Measurements from ENCODE around the gene ALG2. TPM values are rescaled to one million over a fixed set of nuclear protein-coding genes. Genes with fewer than 3 reads are reported as not detected.

Gene ALG2
- total and polyA plus RNA-seq, 2 of the 13 experiments (the other 11 are each of a cell fraction or from before 2014, with no cell fraction given), result 46.2 to 49.0 TPM

DNA sequence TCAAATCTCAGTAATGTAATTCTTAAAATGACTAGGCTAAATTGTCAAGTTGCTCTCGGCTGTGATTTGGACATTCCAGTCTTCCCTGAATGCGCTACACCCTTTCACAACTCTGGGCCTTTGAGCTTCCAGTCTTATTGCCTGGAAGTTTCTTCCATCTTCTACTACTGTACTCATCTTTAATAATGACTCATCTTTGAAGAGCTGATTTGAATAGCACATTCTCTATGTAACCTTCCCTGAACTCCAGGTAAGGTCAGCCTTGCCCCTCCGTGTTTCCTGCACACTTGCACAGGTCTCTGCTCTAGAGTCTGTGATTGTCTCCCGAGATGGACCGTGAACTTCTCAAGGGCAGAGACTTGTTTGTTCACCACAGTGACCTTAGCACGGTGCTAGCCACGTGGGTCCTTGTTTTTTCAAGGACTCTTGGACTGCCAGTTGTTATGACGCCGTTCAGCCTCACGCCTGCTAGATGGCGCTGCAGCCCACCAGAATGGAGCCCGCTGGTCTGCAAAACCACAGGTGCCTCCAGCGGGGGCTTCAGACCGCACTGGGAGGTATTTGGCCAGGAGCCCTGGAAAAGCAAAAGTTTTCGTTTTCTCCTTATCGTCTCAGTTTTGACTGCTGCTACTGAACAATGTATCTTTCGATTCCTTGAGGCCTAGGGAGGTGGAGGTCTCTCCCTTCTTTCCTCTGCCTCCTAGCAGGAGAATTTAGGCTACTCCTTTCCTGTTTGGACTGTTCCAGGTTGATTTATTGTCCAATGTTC, 44.7 kb upstream of the ALG2 start (continued):
- TF ChIP-seq, protein P1, sequence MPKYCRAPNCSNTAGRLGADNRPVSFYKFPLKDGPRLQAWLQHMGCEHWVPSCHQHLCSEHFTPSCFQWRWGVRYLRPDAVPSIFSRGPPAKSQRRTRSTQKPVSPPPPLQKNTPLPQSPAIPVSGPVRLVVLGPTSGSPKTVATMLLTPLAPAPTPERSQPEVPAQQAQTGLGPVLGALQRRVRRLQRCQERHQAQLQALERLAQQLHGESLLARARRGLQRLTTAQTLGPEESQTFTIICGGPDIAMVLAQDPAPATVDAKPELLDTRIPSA (CRISPR knock-in tag; IDR thresholded peaks at IDR 0.05; ENCODE audit: borderline replicate concordance), result no peak
- peak; percentile 56 for TF ChIP-seq NR2F6 (IDR thresholded peaks at IDR 0.05)
- peak; percentile 85 for TF ChIP-seq NR2F6 (CRISPR knock-in tag; IDR thresholded peaks at IDR 0.05)
- TF ChIP-seq, protein P2, sequence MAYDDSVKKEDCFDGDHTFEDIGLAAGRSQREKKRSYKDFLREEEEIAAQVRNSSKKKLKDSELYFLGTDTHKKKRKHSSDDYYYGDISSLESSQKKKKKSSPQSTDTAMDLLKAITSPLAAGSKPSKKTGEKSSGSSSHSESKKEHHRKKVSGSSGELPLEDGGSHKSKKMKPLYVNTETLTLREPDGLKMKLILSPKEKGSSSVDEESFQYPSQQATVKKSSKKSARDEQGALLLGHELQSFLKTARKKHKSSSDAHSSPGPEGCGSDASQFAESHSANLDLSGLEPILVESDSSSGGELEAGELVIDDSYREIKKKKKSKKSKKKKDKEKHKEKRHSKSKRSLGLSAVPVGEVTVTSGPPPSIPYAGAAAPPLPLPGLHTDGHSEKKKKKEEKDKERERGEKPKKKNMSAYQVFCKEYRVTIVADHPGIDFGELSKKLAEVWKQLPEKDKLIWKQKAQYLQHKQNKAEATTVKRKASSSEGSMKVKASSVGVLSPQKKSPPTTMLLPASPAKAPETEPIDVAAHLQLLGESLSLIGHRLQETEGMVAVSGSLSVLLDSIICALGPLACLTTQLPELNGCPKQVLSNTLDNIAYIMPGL (CRISPR knock-in tag; IDR thresholded peaks at IDR 0.05; ENCODE audit: borderline replicate concordance in 1 of 2, low read depth in 1 of 2), result peak; percentile 49 to 51; a peak in 2 of 4 replicates
- TF ChIP-seq MXD4 (CRISPR knock-in tag; IDR thresholded peaks at IDR 0.05), result peak; percentile 72; the same call in 1 of the 2 replicates
- TF ChIP-seq TSC22D2 (CRISPR knock-in tag; IDR thresholded peaks at IDR 0.05; ENCODE audit: borderline replicate concordance), result peak; percentile 58; the same call in 1 of the 2 replicates
- TF ChIP-seq, protein P3, sequence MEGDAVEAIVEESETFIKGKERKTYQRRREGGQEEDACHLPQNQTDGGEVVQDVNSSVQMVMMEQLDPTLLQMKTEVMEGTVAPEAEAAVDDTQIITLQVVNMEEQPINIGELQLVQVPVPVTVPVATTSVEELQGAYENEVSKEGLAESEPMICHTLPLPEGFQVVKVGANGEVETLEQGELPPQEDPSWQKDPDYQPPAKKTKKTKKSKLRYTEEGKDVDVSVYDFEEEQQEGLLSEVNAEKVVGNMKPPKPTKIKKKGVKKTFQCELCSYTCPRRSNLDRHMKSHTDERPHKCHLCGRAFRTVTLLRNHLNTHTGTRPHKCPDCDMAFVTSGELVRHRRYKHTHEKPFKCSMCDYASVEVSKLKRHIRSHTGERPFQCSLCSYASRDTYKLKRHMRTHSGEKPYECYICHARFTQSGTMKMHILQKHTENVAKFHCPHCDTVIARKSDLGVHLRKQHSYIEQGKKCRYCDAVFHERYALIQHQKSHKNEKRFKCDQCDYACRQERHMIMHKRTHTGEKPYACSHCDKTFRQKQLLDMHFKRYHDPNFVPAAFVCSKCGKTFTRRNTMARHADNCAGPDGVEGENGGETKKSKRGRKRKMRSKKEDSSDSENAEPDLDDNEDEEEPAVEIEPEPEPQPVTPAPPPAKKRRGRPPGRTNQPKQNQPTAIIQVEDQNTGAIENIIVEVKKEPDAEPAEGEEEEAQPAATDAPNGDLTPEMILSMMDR (CRISPR knock-in tag; IDR thresholded peaks at IDR 0.05), result peak; percentile 96
- no peak for TF ChIP-seq NFIB (CRISPR knock-in tag; IDR thresholded peaks at IDR 0.05; ENCODE audit: borderline replicate concordance)
- TF ChIP-seq, protein P4, sequence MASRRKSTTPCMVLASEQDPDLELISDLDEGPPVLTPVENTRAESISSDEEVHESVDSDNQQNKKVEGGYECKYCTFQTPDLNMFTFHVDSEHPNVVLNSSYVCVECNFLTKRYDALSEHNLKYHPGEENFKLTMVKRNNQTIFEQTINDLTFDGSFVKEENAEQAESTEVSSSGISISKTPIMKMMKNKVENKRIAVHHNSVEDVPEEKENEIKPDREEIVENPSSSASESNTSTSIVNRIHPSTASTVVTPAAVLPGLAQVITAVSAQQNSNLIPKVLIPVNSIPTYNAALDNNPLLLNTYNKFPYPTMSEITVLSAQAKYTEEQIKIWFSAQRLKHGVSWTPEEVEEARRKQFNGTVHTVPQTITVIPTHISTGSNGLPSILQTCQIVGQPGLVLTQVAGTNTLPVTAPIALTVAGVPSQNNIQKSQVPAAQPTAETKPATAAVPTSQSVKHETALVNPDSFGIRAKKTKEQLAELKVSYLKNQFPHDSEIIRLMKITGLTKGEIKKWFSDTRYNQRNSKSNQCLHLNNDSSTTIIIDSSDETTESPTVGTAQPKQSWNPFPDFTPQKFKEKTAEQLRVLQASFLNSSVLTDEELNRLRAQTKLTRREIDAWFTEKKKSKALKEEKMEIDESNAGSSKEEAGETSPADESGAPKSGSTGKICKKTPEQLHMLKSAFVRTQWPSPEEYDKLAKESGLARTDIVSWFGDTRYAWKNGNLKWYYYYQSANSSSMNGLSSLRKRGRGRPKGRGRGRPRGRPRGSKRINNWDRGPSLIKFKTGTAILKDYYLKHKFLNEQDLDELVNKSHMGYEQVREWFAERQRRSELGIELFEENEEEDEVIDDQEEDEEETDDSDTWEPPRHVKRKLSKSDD (CRISPR knock-in tag; IDR thresholded peaks at IDR 0.05; ENCODE audit: low read depth), result no peak
- peak; percentile 49; the same call in 1 of the 2 replicates for TF ChIP-seq MTA1 (CRISPR knock-in tag; IDR thresholded peaks at IDR 0.05; ENCODE audit: borderline replicate concordance)
- peak; percentile 64 for TF ChIP-seq NCOA2 (CRISPR knock-in tag; IDR thresholded peaks at IDR 0.05)
- TF ChIP-seq, protein P5, sequence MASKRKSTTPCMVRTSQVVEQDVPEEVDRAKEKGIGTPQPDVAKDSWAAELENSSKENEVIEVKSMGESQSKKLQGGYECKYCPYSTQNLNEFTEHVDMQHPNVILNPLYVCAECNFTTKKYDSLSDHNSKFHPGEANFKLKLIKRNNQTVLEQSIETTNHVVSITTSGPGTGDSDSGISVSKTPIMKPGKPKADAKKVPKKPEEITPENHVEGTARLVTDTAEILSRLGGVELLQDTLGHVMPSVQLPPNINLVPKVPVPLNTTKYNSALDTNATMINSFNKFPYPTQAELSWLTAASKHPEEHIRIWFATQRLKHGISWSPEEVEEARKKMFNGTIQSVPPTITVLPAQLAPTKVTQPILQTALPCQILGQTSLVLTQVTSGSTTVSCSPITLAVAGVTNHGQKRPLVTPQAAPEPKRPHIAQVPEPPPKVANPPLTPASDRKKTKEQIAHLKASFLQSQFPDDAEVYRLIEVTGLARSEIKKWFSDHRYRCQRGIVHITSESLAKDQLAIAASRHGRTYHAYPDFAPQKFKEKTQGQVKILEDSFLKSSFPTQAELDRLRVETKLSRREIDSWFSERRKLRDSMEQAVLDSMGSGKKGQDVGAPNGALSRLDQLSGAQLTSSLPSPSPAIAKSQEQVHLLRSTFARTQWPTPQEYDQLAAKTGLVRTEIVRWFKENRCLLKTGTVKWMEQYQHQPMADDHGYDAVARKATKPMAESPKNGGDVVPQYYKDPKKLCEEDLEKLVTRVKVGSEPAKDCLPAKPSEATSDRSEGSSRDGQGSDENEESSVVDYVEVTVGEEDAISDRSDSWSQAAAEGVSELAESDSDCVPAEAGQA (IDR thresholded peaks at IDR 0.05; ENCODE audit: low read depth), result no peak
- TF ChIP-seq, protein P5 (CRISPR knock-in tag; IDR thresholded peaks at IDR 0.05; ENCODE audit: borderline replicate concordance), result no peak
- no peak for TF ChIP-seq NRL (CRISPR knock-in tag; IDR thresholded peaks at IDR 0.05; ENCODE audit: borderline replicate concordance)

Data from HepG2 (cell line).